ENCODE results near the gene PSMD12.

DNA sequence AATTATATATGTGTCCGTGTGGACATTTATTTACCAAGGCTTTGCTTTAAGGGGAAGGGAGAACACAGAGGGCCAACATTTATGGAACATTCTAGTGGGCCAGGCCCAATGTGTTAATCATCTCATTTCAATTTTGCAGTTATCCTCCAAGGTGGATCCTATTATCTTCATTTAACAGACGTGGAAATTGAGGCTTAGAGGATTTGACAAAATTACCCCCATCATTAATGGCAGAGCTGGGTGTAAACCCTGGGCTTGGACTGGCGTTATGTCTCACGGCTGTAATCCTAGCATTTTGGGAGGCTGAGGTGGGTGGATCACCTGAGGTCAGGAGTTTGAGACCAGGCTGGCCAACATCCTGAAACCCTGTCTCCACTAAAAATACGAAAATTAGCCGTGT, 37.1 kb upstream of the PSMD12 start:
- TF ChIP-seq, protein P1, sequence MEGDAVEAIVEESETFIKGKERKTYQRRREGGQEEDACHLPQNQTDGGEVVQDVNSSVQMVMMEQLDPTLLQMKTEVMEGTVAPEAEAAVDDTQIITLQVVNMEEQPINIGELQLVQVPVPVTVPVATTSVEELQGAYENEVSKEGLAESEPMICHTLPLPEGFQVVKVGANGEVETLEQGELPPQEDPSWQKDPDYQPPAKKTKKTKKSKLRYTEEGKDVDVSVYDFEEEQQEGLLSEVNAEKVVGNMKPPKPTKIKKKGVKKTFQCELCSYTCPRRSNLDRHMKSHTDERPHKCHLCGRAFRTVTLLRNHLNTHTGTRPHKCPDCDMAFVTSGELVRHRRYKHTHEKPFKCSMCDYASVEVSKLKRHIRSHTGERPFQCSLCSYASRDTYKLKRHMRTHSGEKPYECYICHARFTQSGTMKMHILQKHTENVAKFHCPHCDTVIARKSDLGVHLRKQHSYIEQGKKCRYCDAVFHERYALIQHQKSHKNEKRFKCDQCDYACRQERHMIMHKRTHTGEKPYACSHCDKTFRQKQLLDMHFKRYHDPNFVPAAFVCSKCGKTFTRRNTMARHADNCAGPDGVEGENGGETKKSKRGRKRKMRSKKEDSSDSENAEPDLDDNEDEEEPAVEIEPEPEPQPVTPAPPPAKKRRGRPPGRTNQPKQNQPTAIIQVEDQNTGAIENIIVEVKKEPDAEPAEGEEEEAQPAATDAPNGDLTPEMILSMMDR (IDR thresholded peaks at IDR 0.05): no peak
- TF ChIP-seq ZFX (IDR thresholded peaks at IDR 0.05; ENCODE audit: borderline replicate concordance): no peak

All from 22Rv1 (cell line).